ENCODE data around the gene ADD3. TPM values are rescaled to one million over a fixed set of nuclear protein-coding genes. Genes with fewer than 3 reads are reported as not detected.

ADD3 gene
- 100 to 1,000 TPM; 332 to 358 TPM for total RNA-seq
- polyA plus RNA-seq = 100 to 1,000 TPM; 356 to 405 (median 359) TPM
- 80.0 to 461 (median 422) reads per million in 6 experiments for total RNA-seq

- Mint-ChIP-seq H3K4me1 (peaks cover 19 to 58% (median 42%) of the 10 kb centered on the region in 4 donors), H3K9me3 (no peaks in the 10 kb centered on the region), H3K4me3 (peak within 1 kb of the TSS in 1 of 10 donors; percentile 100), H3K27me3 (no peaks in the 10 kb centered on the region), H3K36me3 (no peaks in the 10 kb centered on the region), H3K27ac (peak within 1 kb of the TSS in 8 of 10 donors; percentile 55 to 99 (median 96))
- POLR2A ChIA-PET = interaction anchor here (0.6 to 5.3 kb wide), 21 partner anchors 12 to 795 kb away, joined by 3 to 87 read pairs (median 4); partner anchors contain the start of gene SMNDC1
- peak; percentile 63 to 68 for ATAC-seq
- peak; percentile 89 to 99 (median 94) for DNase-seq
These were observed at the start of gene ADD3 for GRCh38 chr10:110007701-110008517. TSS of gene ADD3 (plus strand) at chr10:110007984. CDS start at chr10:110100654, 92,670 bp downstream.

- Mint-ChIP-seq H3K27me3 (no peaks in the 10 kb centered on the region), H3K9me3 (peaks cover 0 to 2% (median 0%) of the 10 kb centered on the region in 9 donors), H3K4me3 (peak overlapping the region in 1 of 10 donors; percentile 24), H3K27ac (peak overlapping the region in 1 of 10 donors; percentile 40), H3K4me1 (peaks cover 4 to 28% (median 12%) of the 10 kb centered on the region in 4 donors), H3K36me3 (no peaks in the 10 kb centered on the region)
- POLR2A ChIA-PET = no interaction called here
- ATAC-seq = no peak
- no peak for DNase-seq
These were observed 49.7 kb upstream of the ADD3 start for GRCh38 chr10:109958059-109958458.

GRCh38 chr10:109959259-109960145 lies 48.3 kb upstream of the ADD3 start:
- peaks cover 0 to 2% (median 0%) of the 10 kb centered on the region in 9 donors for H3K9me3 Mint-ChIP-seq
- POLR2A ChIA-PET = no interaction called here
- H3K27ac Mint-ChIP-seq = no peak overlapping the region
- no peaks in the 10 kb centered on the region for H3K36me3 Mint-ChIP-seq
- peaks cover 0 to 14% (median 7%) of the 10 kb centered on the region in 4 donors for H3K4me1 Mint-ChIP-seq
- DNase-seq = no peak
- no peak for ATAC-seq
- H3K27me3 Mint-ChIP-seq = no peaks in the 10 kb centered on the region
- H3K4me3 Mint-ChIP-seq = no peak overlapping the region

GRCh38 chr10:109960682-109961081 lies 47.1 kb upstream of the ADD3 start:
- no peak for DNase-seq
- ATAC-seq = no peak
- Mint-ChIP-seq H3K4me1 (peaks cover 0 to 4% (median 2%) of the 10 kb centered on the region in 4 donors), H3K9me3 (peaks cover 0 to 2% (median 0%) of the 10 kb centered on the region in 9 donors), H3K27me3 (no peaks in the 10 kb centered on the region), H3K27ac (peak overlapping the region in 2 of 10 donors; percentile 3 to 72), H3K36me3 (no peaks in the 10 kb centered on the region), H3K4me3 (no peak overlapping the region)
- POLR2A ChIA-PET = no interaction called here

- POLR2A ChIA-PET = no interaction called here
- H3K4me1 Mint-ChIP-seq = peaks cover 0 to 2% (median under 1%) of the 10 kb centered on the region in 4 donors
- no peak overlapping the region for H3K4me3 Mint-ChIP-seq
- no peaks in the 10 kb centered on the region for H3K36me3 Mint-ChIP-seq
- ATAC-seq (no peak), DNase-seq (no peak)
- H3K27me3 Mint-ChIP-seq = no peaks in the 10 kb centered on the region
- peaks cover 0 to 2% (median 0%) of the 10 kb centered on the region in 9 donors for H3K9me3 Mint-ChIP-seq
- H3K27ac Mint-ChIP-seq = peak overlapping the region in 1 of 10 donors; percentile 15
These were observed 46.4 kb upstream of the ADD3 start for GRCh38 chr10:109961174-109962001.

- Mint-ChIP-seq H3K4me3 (no peak overlapping the region), H3K36me3 (no peaks in the 10 kb centered on the region), H3K9me3 (no peaks in the 10 kb centered on the region), H3K4me1 (no peaks in the 10 kb centered on the region), H3K27me3 (no peaks in the 10 kb centered on the region), H3K27ac (no peak overlapping the region)
- ATAC-seq = no peak
- no peak for DNase-seq
- POLR2A ChIA-PET = interaction anchor here (1.0 kb wide), 1 partner anchor 52 kb away, joined by 4 read pairs; no protein-coding TSS in a partner anchor
These were observed 45.5 kb upstream of the ADD3 start for GRCh38 chr10:109962247-109962646.

GRCh38 chr10:109963439-109963838 lies 44.3 kb upstream of the ADD3 start:
- Mint-ChIP-seq H3K36me3 (no peaks in the 10 kb centered on the region), H3K27ac (no peak overlapping the region), H3K27me3 (no peaks in the 10 kb centered on the region), H3K9me3 (no peaks in the 10 kb centered on the region), H3K4me1 (no peaks in the 10 kb centered on the region), H3K4me3 (no peak overlapping the region)
- POLR2A ChIA-PET = no interaction called here
- ATAC-seq = no peak
- no peak for DNase-seq

GRCh38 chr10:109964318-109964717 lies 43.5 kb upstream of the ADD3 start:
- Mint-ChIP-seq H3K36me3 (no peaks in the 10 kb centered on the region), H3K4me1 (no peaks in the 10 kb centered on the region), H3K27me3 (peaks cover 0 to 2% (median 0%) of the 10 kb centered on the region in 5 donors), H3K4me3 (no peak overlapping the region), H3K27ac (no peak overlapping the region), H3K9me3 (no peaks in the 10 kb centered on the region)
- DNase-seq (no peak), ATAC-seq (no peak)
- POLR2A ChIA-PET = interaction anchor here (0.6 to 0.7 kb wide), 3 partner anchors 12 to 63 kb away, joined by 3 to 7 read pairs (median 3); no protein-coding TSS in a partner anchor

GRCh38 chr10:109966961-109967738 lies 40.6 kb upstream of the ADD3 start:
- H3K4me3 Mint-ChIP-seq = no peak overlapping the region
- no peak for DNase-seq
- H3K9me3 Mint-ChIP-seq = no peaks in the 10 kb centered on the region
- H3K4me1 Mint-ChIP-seq = no peaks in the 10 kb centered on the region
- ATAC-seq = no peak
- no peaks in the 10 kb centered on the region for H3K36me3 Mint-ChIP-seq
- POLR2A ChIA-PET = interaction anchor here (0.7 kb wide), 1 partner anchor 24 kb away, joined by 3 read pairs; no protein-coding TSS in a partner anchor
- H3K27ac Mint-ChIP-seq = no peak overlapping the region
- peaks cover 0 to 2% (median 0%) of the 10 kb centered on the region in 5 donors for H3K27me3 Mint-ChIP-seq

GRCh38 chr10:109967739-109968088 lies 40.1 kb upstream of the ADD3 start:
- POLR2A ChIA-PET = no interaction called here
- DNase-seq (no peak), ATAC-seq (no peak)
- Mint-ChIP-seq H3K4me1 (no peaks in the 10 kb centered on the region), H3K27me3 (peaks cover 0 to 2% (median 0%) of the 10 kb centered on the region in 5 donors), H3K9me3 (no peaks in the 10 kb centered on the region), H3K4me3 (no peak overlapping the region), H3K36me3 (no peaks in the 10 kb centered on the region), H3K27ac (no peak overlapping the region)

GRCh38 chr10:109968953-109969759 lies 38.6 kb upstream of the ADD3 start:
- Mint-ChIP-seq H3K4me3 (no peak overlapping the region), H3K27me3 (peaks cover 0 to 2% (median 0%) of the 10 kb centered on the region in 5 donors), H3K9me3 (no peaks in the 10 kb centered on the region), H3K4me1 (no peaks in the 10 kb centered on the region), H3K27ac (peak overlapping the region in 1 of 10 donors; percentile 31), H3K36me3 (no peaks in the 10 kb centered on the region)
- POLR2A ChIA-PET = interaction anchor here (0.8 kb wide), 1 partner anchor 36 kb away, joined by 3 read pairs; no protein-coding TSS in a partner anchor
- peak in 1 of 10 donors; percentile 2 for DNase-seq
- ATAC-seq = no peak
